Activated T-cell treated with anti-CD3 and anti-CD28 coated beads for 48 hours (primary cell): ENCODE data around the gene TSPAN14.
"Not testable (repeated sequence)": the region's sequence is repeated elsewhere in the genome, so short reads cannot be mapped to it uniquely, and the experiment has no call there.

Experiments used
- DNase-seq: peaks from one replicate; pipeline ENCODE4 v3.0.0-alpha.2; 2020; ENCODE audit warnings: low read depth

TSPAN14 gene

GRCh38 chr10:80524190-80524909, 70.2 kb downstream of the TSPAN14 start:
- DNase-seq = no peak

- DNase-seq = no peak
Observed at GRCh38 chr10:80526218-80526617, 72.1 kb downstream of the TSPAN14 start.

GRCh38 chr10:80526742-80527141, 72.6 kb downstream of the TSPAN14 start:
- DNase-seq = no peak

GRCh38 chr10:80528185-80528700, 74.1 kb downstream of the TSPAN14 start:
- DNase-seq = no peak

GRCh38 chr10:80528901-80529300, 74.8 kb downstream of the TSPAN14 start:
- DNase-seq = no peak

- DNase-seq = no peak
Observed at GRCh38 chr10:80529604-80530003, 75.5 kb downstream of the TSPAN14 start.

- peak; percentile 38 for DNase-seq
Observed at GRCh38 chr10:80530251-80530650, 76.1 kb downstream of the TSPAN14 start.

GRCh38 chr10:80530816-80531215, 76.7 kb downstream of the TSPAN14 start:
- DNase-seq = no peak

- no peak for DNase-seq
Observed at GRCh38 chr10:80532571-80532970, 78.5 kb downstream of the TSPAN14 start.

GRCh38 chr10:80534059-80534458, 79.9 kb downstream of the TSPAN14 start:
- DNase-seq = not testable (repeated sequence)

GRCh38 chr10:80534646-80535045, 80.5 kb downstream of the TSPAN14 start:
- not testable (repeated sequence) for DNase-seq

- DNase-seq = peak; percentile 78
Observed at GRCh38 chr10:80535671-80536360, 81.7 kb downstream of the TSPAN14 start.

- DNase-seq = no peak
Observed at GRCh38 chr10:80536361-80536835, 82.3 kb downstream of the TSPAN14 start.

GRCh38 chr10:80537086-80537735, 83.1 kb downstream of the TSPAN14 start:
- no peak for DNase-seq

- no peak for DNase-seq
Observed at GRCh38 chr10:80537736-80538480, 83.8 kb downstream of the TSPAN14 start, which contains the start of gene SH2D4B. Gene SH2D4B (plus strand): TSS chr10:80537902. CDS start chr10:80538332, 430 bp downstream.

GRCh38 chr10:80538481-80539185, 84.5 kb downstream of the TSPAN14 start:
- DNase-seq = no peak

GRCh38 chr10:80539421-80540031, 85.4 kb downstream of the TSPAN14 start:
- no peak for DNase-seq

- no peak for DNase-seq
Observed at GRCh38 chr10:80540136-80540535, 86.0 kb downstream of the TSPAN14 start.

- DNase-seq = no peak
Observed at GRCh38 chr10:80540618-80540980, 86.5 kb downstream of the TSPAN14 start.

GRCh38 chr10:80540981-80541750, 87.1 kb downstream of the TSPAN14 start:
- DNase-seq = no peak
